Sigmoid colon (tissue), 4 donors: ENCODE measurements around the gene SLC6A3.

ENCODE experiments used
- CTCF ChIP-seq, 4 experiments: fragments of 450-650 bp in 3 of 4; fragments of 200-600 bp in 1 of 4; IDR thresholded peaks; one replicate each; pipeline ENCODE4 v1.5.1; 2016 to 2019; ENCODE audit warnings: antibody characterized with exemption in 4 of 4, mild to moderate bottlenecking in 3 of 4, moderate library complexity in 2 of 4
- POLR2A ChIP-seq, 2 donors: fragments of 450-650 bp; IDR thresholded peaks; one replicate each; pipeline ENCODE4 v1.6.1; 2016; ENCODE audit warnings: antibody characterized with exemption in 2 of 2, mild to moderate bottlenecking in 2 of 2, moderate library complexity in 2 of 2
- POLR2AphosphoS5 ChIP-seq, 4 donors: sonication (generic); formaldehyde crosslinking; IDR thresholded peaks; one replicate each; pipeline ENCODE4 v1.6.1; 2017; ENCODE audit warnings: antibody characterized with exemption in 4 of 4

DNA sequence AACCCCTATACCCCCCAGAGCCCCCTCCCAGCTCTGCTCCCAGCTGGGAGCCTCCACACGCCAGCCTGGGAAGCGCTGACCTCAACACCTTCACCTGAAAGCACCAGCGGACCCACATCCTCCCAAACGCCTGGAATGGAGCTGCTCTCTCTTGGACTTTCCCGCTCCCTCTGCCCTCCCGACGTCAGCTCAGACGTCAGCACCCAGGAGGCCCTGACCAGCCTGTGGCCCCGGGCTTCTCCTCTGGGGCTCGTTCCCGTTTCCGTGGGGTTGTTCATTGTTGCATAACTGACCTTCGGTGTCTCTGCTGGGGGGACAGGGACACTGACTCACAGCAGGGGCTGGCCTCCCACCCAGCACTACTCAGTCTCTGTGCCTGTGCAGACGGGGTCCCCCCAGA is 35.0 kb upstream of the SLC6A3 start:
- TF ChIP-seq CTCF (IDR thresholded peaks at IDR 0.05) (no peak), POLR2AphosphoS5 (IDR thresholded peaks at IDR 0.05) (peak in 2 of 4 donors; percentile 39 to 65), POLR2A (IDR thresholded peaks at IDR 0.05) (no peak)
